Natural killer cell (primary cell): ENCODE data around the gene SLC39A3. TPM values are rescaled to one million over a fixed set of nuclear protein-coding genes. Genes with fewer than 3 reads are reported as not detected.

Experiments
- ATAC-seq, 3 donors: fragments of 150-1000 bp in 2 of 3; fragments of 200-7000 bp in 1 of 3; cut with Tn5 transposase; 1 replicate in 1 of 3; 2 replicates in 2 of 3; pipeline ENCODE4 v1.10.0; 2021; ENCODE audit warnings: mild to moderate bottlenecking in 2 of 3, moderate library complexity in 2 of 3
- DNase-seq, 2 donors: peaks; one replicate each; pipeline versions ENCODE4 v3.0.0 to v3.0.0-alpha.2; 2013 to 2021; ENCODE audit warnings: mixed read lengths in 1 of 2
- H3K27ac ChIP-seq: one replicate; pipeline ENCODE4 v1.5.1; 2013; ENCODE audit warnings: mild to moderate bottlenecking, low read length
- H3K27me3 ChIP-seq: one replicate; pipeline ENCODE4 v1.6.1; 2013; ENCODE audit warnings: low read length; ENCODE audit not compliant: control insufficient read depth, insufficient read depth
- H3K36me3 ChIP-seq: one replicate; pipeline ENCODE4 v1.6.1; 2013; ENCODE audit warnings: low read length; ENCODE audit not compliant: control insufficient read depth, insufficient read depth
- H3K4me1 ChIP-seq: one replicate; pipeline ENCODE4 v1.6.1; 2013; ENCODE audit warnings: low read length; ENCODE audit not compliant: control insufficient read depth, insufficient read depth
- H3K4me3 ChIP-seq: one replicate; pipeline ENCODE4 v1.5.1; 2013; ENCODE audit warnings: low read length
- H3K9me3 ChIP-seq: one replicate; pipeline ENCODE4 v1.6.1; 2013; ENCODE audit warnings: low read length; ENCODE audit not compliant: control insufficient read depth, insufficient read depth
- H3K27ac Mint-ChIP-seq, 2 donors: one replicate each; pipeline ENCODE4 v1.8.0; 2022; ENCODE audit warnings: mild to moderate bottlenecking in 2 of 2, mixed read lengths in 2 of 2, moderate library complexity in 1 of 2
- H3K27me3 Mint-ChIP-seq, 2 donors: one replicate each; pipeline ENCODE4 v1.8.0; 2022; ENCODE audit warnings: low read depth in 2 of 2, mixed read lengths in 2 of 2
- H3K36me3 Mint-ChIP-seq: one replicate; pipeline ENCODE4 v1.8.0; 2022; ENCODE audit warnings: mixed read lengths
- H3K4me1 Mint-ChIP-seq, 2 donors: one replicate each; pipeline ENCODE4 v1.8.0; 2022; ENCODE audit warnings: mixed read lengths in 2 of 2
- H3K4me3 Mint-ChIP-seq: one replicate; pipeline ENCODE4 v1.8.0; 2022; ENCODE audit warnings: mild to moderate bottlenecking, moderate library complexity, mixed read lengths
- H3K9me3 Mint-ChIP-seq, 2 donors: one replicate each; pipeline ENCODE4 v1.8.0; 2022; ENCODE audit warnings: mixed read lengths in 2 of 2
- WGBS: methylation state at CpG from one replicate; pipeline ENCODE4 v1.1.7; 2013; ENCODE audit warnings: missing lambda C conversion rate; ENCODE audit not compliant: insufficient coverage; 5-methylcytosine and 5-hydroxymethylcytosine counted together
- intact Hi-C: fragments of 100-400 bp; cut with micrococcal nuclease; formaldehyde crosslinking; loops from one replicate; pipeline ENCODE4 v1.14.2; 2022
- total RNA-seq, 4 donors: library from RNA; stranded (reverse); fragments of 120-200 nt in 1 of 4; gene quantifications; one replicate each; pipeline versions ENCODE4 v1.2.3 to v1.2.4, GENCODE V29; 2013 to 2022
- TF ChIP-seq, protein P1 (sequence below): fragments of 200-600 bp; IDR thresholded peaks from one replicate; pipeline ENCODE4 v1.8.0; 2022; ENCODE audit warnings: antibody characterized with exemption

SLC39A3 gene
- total RNA-seq, 3 donors from 2014 or later (not counting 1 experiment from before 2014, with no cell fraction given) = 14.8 to 29.4 (median 19.6) TPM

DNA sequence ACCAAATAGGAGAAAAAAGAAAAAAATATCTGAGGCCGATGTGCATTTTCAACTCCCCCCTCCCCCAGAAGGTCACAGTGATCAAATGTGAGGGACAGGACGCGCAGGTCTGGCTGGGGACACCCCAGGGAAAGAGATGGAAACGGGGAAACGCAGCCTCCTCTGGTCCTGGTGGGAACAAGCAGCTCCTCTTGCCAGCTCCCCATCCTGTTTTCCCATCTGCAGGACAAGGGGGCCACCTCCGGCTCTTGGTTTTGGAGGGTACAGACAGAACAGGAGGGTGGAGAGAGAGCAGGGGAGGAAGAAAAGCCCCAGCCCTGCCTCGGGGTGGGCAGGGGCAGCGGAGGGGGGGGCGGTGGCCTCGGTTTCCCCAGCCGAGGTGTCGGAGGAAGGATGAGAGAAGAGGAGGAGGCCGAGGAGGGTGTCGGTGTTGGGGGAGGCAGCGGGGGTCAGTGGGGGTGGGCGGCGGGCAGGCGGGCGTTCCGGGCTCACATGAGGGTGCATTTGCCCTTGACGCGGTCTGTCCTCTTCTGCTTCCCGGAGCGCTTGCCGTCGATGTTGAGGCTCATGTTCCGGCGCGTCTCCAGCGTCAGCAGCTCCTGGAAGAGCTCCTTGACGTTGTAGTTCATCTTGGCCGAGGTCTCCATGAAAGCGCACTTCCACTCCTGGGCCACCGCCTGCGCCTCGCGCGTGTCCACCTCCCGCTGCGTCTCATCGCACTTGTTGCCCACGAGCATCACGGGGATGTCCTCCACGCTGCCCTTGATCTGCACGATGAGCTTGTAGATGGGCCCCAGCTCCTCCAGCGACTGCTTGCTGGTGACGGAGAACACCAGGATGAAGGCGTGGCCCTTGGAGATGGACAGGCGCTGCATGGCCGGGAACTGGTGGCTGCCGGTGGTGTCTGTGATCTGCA, 22.8 kb downstream of the SLC39A3 start:
- Histone ChIP-seq H3K27me3 (peaks cover 10% of the 10 kb centered on the region), H3K27ac (no peak overlapping the region), H3K4me3 (no peak overlapping the region), H3K9me3 (peaks cover 7% of the 10 kb centered on the region), H3K4me1 (peaks cover 11% of the 10 kb centered on the region), H3K36me3 (no peaks in the 10 kb centered on the region)
- Mint-ChIP-seq H3K4me3 (no peak overlapping the region), H3K27me3 (peaks cover 0 to 5% of the 10 kb centered on the region in 2 donors), H3K36me3 (no peaks in the 10 kb centered on the region), H3K9me3 (peaks cover 3 to 8% of the 10 kb centered on the region in 2 donors), H3K4me1 (peaks cover 0 to 5% of the 10 kb centered on the region in 2 donors), H3K27ac (no peak overlapping the region)
- TF ChIP-seq, protein P1, sequence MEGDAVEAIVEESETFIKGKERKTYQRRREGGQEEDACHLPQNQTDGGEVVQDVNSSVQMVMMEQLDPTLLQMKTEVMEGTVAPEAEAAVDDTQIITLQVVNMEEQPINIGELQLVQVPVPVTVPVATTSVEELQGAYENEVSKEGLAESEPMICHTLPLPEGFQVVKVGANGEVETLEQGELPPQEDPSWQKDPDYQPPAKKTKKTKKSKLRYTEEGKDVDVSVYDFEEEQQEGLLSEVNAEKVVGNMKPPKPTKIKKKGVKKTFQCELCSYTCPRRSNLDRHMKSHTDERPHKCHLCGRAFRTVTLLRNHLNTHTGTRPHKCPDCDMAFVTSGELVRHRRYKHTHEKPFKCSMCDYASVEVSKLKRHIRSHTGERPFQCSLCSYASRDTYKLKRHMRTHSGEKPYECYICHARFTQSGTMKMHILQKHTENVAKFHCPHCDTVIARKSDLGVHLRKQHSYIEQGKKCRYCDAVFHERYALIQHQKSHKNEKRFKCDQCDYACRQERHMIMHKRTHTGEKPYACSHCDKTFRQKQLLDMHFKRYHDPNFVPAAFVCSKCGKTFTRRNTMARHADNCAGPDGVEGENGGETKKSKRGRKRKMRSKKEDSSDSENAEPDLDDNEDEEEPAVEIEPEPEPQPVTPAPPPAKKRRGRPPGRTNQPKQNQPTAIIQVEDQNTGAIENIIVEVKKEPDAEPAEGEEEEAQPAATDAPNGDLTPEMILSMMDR = no peak
- ATAC-seq (no peak), DNase-seq (no peak)
- WGBS = 93% methylated on average over 50 of the region's 51 CpGs
- intact Hi-C loops = no loop called here

DNA sequence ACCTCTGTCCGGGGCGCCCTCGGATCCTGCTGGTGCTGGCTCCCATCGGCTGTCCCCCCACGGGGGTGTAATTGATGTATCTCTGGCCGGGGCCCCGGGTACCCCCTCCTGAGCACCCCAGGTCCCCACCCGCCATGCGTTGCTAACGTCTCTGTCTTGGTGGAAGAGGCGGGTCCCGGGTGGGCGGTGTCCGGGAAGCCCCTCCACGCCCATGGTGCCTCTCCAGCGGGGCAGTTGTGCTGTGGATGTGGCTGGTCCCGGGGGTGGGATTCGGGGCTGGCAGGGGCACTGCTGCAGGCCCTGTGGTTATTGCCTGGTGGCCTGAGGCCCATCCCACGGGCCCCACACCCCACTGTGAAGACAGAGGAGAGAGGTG, 23.6 kb downstream of the SLC39A3 start:
- Histone ChIP-seq H3K36me3 (no peaks in the 10 kb centered on the region), H3K4me3 (no peak overlapping the region), H3K4me1 (peaks cover 13% of the 10 kb centered on the region), H3K27me3 (peaks cover 7% of the 10 kb centered on the region), H3K27ac (no peak overlapping the region), H3K9me3 (peaks cover 7% of the 10 kb centered on the region)
- DNase-seq = no peak
- Mint-ChIP-seq H3K36me3 (no peaks in the 10 kb centered on the region), H3K4me3 (no peak overlapping the region), H3K4me1 (peaks cover 0 to 5% of the 10 kb centered on the region in 2 donors), H3K27me3 (peaks cover 5 to 8% of the 10 kb centered on the region in 2 donors), H3K27ac (no peak overlapping the region), H3K9me3 (peaks cover 3 to 8% of the 10 kb centered on the region in 2 donors)
- no peak for ATAC-seq
- intact Hi-C loops = no loop called here
- TF ChIP-seq, protein P1 = no peak
- WGBS = 92% methylated on average over 19 of the region's 19 CpGs

DNA sequence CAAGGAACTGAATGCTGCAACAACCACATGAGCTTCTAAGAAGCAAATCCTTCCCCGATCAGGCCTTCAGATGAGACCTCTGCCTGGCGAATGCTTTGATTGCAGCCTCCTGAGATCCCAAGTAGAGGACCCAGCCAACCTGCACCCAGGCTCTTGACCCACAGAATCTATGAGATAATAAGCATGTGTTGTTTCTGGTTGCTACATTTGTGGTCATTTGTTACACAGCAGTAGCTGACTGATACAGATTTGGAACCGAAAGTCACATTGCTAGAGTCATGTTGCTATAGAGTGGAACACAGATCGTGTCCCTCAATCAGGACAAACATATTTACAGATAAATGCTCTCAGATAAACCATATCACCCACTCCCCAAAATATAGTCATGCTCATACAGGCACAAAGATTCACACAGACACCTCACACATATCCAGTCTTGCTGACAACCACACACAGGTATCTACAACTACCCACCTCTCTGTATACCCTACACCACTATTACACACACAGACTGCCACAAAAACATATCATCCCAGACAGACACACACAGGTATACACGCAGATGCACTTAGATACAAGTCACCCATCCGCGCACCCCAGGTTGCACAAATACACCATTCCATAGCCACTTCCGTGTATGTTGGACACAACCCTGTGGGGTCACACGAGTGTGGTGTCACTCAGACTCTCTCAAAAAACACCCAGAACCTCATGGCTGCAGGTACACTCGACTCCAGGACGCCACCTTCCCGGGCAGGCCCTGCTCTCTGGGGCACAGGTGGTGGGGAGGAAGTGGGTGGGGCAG, 24.1 kb downstream of the SLC39A3 start:
- DNase-seq (no peak), ATAC-seq (no peak)
- peaks cover 6 to 8% of the 10 kb centered on the region in 2 donors for H3K27me3 Mint-ChIP-seq
- H3K36me3 ChIP-seq = no peaks in the 10 kb centered on the region
- peaks cover 3 to 8% of the 10 kb centered on the region in 2 donors for H3K9me3 Mint-ChIP-seq
- TF ChIP-seq, protein P1 = no peak
- H3K9me3 ChIP-seq = peaks cover 7% of the 10 kb centered on the region
- no peak overlapping the region for H3K4me3 ChIP-seq
- intact Hi-C loops = no loop called here
- no peak overlapping the region for H3K27ac ChIP-seq
- peaks cover 0 to 5% of the 10 kb centered on the region in 2 donors for H3K4me1 Mint-ChIP-seq
- H3K36me3 Mint-ChIP-seq = no peaks in the 10 kb centered on the region
- 94% methylated on average over 12 of the region's 12 CpGs for WGBS
- H3K4me1 ChIP-seq = peaks cover 17% of the 10 kb centered on the region
- peak overlapping the region in 1 of 2 donors; percentile 42 for H3K27ac Mint-ChIP-seq
- peaks cover 6% of the 10 kb centered on the region for H3K27me3 ChIP-seq
- H3K4me3 Mint-ChIP-seq = no peak overlapping the region
